GM19397 (cell line): Measurements from ENCODE around the gene SLC25A29.
A peak's percentile ranks its signal among the peaks of the same experiment; 100 is the strongest.
"Not testable (repeated sequence)": the region's sequence is repeated elsewhere in the genome, so short reads cannot be mapped to it uniquely, and the experiment has no call there.

ENCODE experiments used
- ATAC-seq: cut with Tn5 transposase; IDR thresholded peaks from one replicate; pipeline ENCODE4 v1.9.1; 2021; ENCODE audit warnings: mild to moderate bottlenecking, moderate library complexity; ENCODE audit not compliant: unreplicated experiment

Gene SLC25A29

GRCh38 chr14:100313464-100314230, 7.4 kb upstream of the SLC25A29 start:
- no peak for ATAC-seq

- ATAC-seq, result no peak
These were observed 6.7 kb upstream of the SLC25A29 start for GRCh38 chr14:100312877-100313400.

- not testable (repeated sequence) for ATAC-seq
These were observed 6.0 kb upstream of the SLC25A29 start for GRCh38 chr14:100312110-100312876.

GRCh38 chr14:100309028-100309737, 2.9 kb upstream of the SLC25A29 start:
- ATAC-seq, result no peak

- not testable (repeated sequence) for ATAC-seq
These were observed 2.2 kb upstream of the SLC25A29 start for GRCh38 chr14:100308427-100308792.

- ATAC-seq, result no peak
These were observed 1.7 kb upstream of the SLC25A29 start for GRCh38 chr14:100307766-100308426.

GRCh38 chr14:100306998-100307765, 938 bp upstream of the SLC25A29 start:
- ATAC-seq, result no peak

- ATAC-seq, result no peak
These were observed 732 bp downstream of the SLC25A29 start for GRCh38 chr14:100305324-100306100.

GRCh38 chr14:100304825-100305323, 1.4 kb downstream of the SLC25A29 start:
- no peak for ATAC-seq

- no peak for ATAC-seq
These were observed 2.3 kb downstream of the SLC25A29 start for GRCh38 chr14:100303925-100304324.

GRCh38 chr14:100303179-100303578, 3.1 kb downstream of the SLC25A29 start:
- no peak for ATAC-seq

- no peak for ATAC-seq
These were observed 3.6 kb downstream of the SLC25A29 start for GRCh38 chr14:100302616-100303015.

- ATAC-seq, result no peak
These were observed 7.0 kb downstream of the SLC25A29 start for GRCh38 chr14:100299238-100299560.

- no peak for ATAC-seq
These were observed 7.5 kb downstream of the SLC25A29 start for GRCh38 chr14:100298551-100299237.

GRCh38 chr14:100297320-100298300, 8.6 kb downstream of the SLC25A29 start:
- ATAC-seq, result peak; percentile 69

- not testable (repeated sequence) for ATAC-seq
These were observed 9.5 kb downstream of the SLC25A29 start for GRCh38 chr14:100296729-100297128.

GRCh38 chr14:100296106-100296651, 10.1 kb downstream of the SLC25A29 start:
- no peak for ATAC-seq
